ENCODE measurements around the gene TNFRSF12A.

TNFRSF12A gene

DNA sequence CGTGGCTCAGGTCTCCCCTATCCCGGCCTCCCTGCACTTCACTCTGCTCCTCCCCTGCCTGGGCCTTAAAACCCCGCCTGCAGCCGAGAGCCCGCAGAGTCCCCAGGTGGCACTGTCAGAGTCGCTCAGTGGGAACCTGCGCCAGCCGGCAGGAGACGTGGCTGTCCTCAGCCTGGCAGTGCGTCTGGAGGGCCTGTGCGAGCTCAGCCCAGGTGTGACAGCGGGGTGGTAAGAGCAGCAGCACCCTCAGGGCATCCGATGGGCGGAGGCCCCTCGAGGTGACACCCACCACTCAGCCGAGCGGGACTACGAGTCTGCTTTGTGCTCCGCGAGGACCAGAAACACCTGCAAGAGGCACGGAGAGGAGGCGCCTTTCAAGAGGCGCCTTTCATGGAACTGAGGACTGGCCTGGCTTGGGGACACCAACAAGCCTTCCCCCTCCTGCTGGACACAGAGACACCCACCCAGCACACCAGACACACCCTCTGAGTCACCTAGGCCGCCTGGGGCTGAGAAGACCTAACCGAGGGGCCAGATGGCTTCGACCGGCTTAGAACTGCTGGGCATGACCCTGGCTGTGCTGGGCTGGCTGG, 7.2 kb upstream of the TNFRSF12A start, which contains the start of gene CLDN9:
Gene CLDN9 (plus strand): TSS at position 96 of the 593 bp plus-strand sequence. CDS start 440 bp downstream, at position 536.
- no peak for DNase-seq (ENCODE audit: low read depth)

DNA sequence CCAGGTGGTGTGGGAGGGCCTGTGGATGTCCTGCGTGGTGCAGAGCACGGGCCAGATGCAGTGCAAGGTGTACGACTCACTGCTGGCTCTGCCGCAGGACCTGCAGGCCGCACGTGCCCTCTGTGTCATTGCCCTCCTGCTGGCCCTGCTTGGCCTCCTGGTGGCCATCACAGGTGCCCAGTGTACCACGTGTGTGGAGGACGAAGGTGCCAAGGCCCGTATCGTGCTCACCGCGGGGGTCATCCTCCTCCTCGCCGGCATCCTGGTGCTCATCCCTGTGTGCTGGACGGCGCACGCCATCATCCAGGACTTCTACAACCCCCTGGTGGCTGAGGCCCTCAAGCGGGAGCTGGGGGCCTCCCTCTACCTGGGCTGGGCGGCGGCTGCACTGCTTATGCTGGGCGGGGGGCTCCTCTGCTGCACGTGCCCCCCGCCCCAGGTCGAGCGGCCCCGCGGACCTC, 6.6 kb upstream of the TNFRSF12A start:
- no peak for DNase-seq (ENCODE audit: low read depth)

DNA sequence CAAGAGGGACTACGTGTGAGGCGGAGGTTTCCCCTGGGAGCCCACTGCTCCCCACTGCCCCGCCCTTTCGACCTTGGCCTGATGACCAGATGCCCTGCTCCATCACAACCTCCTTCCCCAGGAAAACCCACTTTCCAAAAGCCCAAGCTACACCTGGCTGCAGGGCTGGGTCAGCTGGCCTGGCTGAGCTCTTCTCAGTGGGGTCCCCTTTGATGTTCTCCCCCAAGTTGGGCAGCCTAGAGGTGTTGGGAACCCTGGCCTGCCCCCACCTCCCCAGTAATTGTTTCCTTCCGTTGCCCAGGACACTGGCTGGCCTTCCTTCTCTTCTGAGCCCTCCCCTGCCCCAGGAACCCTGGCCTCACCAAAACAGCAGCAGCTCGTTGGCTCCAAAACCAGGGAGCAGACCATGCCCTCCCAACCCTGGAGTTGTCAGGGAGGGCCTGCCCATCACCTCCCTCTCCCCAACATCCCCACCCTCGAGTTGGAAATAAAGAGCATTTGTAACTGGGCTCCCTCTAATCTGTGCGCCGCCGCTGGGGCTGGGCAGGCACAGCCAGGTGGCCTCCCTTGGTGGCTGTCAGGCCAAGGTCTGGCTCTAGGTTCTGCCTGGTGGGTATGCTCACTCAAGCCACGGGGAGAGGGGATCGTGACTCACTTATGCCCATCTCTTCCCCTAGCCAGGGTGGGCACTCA, 6.0 kb upstream of the TNFRSF12A start:
- no peak for DNase-seq (ENCODE audit: low read depth)

DNA sequence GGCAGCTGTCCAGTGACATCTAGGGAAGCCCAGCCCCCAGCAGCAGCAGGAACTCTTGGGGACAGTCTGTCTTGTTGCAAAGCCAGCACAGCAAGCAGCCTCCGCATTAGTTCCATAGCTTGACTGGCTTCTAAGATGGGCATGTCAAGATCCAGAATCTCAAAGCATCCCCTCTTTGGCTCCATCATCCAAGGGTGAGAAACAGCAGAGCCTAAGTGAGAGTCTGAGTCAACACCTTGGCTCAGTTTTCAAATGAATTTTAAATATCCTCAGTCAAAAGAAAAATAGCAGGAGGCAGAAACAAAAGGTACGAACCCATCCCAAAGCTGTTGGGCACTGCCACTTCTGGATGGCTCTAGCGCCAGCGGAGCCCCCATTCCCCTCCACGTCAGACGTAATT, 5.2 kb upstream of the TNFRSF12A start:
- DNase-seq (ENCODE audit: low read depth) = no peak

DNA sequence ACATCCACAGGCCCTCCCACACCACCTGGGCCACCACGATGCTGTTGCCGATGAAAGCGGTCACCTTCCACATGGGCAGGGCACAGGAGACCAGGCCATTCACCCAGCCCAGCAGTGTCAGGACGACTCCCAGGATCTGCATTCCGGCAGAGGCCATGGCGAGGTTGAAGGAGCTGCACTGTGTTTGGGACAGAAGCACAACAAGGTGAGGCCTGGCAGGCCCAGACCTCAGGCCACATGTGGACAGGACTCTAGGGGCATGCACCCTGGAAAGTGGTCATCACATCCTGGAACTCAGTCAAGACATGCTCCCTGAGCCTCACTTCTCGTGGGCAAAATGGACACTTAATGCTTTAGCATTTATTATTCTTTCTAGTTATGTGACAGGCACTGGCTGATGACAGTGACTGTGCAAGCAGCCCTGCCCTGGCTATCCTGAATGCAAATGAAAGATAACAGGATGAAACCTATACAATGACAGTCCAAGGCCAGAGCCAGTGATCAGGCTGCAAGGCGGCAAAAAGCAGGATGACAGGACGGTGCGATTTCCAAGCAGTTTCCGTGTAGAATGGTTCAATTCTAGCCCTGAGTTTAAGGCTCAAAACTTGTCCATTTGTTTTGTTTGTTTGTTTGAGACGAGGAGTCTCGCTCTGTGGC, 4.2 kb upstream of the TNFRSF12A start:
- DNase-seq (ENCODE audit: low read depth) = no peak

DNA sequence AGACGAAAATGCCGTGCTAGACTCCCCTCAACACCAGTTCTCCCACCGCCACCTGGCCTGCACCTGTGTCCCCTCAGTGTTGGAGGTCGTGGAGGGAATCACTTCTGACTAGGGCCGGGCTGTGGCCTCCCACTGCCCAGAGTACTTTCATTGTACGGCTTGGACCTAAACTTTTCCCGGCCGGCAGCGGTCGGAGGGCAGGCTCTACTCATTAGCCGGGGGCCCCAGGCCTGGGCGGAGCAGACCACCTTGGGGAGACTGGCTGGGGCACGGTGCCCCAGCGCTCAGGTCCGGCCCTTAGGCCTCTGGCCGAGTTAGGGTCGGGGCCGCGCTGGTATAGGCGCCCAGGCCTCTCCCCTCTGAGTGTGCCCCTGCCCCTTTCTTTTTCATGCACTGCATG, 2.8 kb upstream of the TNFRSF12A start:
- DNase-seq (ENCODE audit: low read depth) = no peak

DNA sequence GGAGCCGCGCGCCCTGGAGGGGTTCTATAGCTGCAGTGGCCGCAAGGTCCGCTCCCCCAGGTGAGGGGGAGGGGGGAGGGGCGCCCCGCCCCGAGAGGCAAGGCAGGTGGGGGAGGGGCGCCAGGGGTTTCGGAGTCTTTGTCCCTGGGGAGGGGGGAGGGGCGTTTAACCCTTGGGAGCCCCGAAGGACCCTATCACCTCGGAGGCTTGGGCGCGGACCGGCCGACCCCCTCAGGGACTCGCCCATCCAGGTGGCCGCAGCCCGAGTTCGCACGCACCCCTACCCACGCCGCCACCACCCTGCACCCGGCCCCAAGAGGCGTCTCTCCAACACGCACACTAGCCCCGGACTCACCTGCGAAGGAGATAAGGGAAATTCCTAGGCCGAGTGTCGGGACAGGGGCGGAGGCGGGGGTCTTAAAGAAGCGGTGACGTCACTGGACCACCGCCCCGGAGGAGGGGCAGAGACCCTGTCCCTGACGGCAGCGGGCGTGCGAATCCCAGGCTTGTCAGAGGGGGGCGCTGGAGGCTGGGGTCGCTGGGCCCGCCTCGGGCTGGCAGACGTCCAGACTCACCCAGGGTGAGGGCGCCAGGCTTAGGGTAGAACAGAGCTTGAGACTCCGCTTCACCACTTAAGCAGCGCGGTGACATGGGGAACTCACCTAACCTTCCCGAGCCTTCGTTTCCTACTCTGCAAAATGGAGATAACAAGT, 2.2 kb upstream of the TNFRSF12A start, which contains the start of gene CLDN6:
Gene CLDN6 (minus strand): TSS at position 390 of the 713 bp plus-strand sequence. CDS start 2,162 bp downstream, outside the sequence.
- DNase-seq (ENCODE audit: low read depth) = no peak

DNA sequence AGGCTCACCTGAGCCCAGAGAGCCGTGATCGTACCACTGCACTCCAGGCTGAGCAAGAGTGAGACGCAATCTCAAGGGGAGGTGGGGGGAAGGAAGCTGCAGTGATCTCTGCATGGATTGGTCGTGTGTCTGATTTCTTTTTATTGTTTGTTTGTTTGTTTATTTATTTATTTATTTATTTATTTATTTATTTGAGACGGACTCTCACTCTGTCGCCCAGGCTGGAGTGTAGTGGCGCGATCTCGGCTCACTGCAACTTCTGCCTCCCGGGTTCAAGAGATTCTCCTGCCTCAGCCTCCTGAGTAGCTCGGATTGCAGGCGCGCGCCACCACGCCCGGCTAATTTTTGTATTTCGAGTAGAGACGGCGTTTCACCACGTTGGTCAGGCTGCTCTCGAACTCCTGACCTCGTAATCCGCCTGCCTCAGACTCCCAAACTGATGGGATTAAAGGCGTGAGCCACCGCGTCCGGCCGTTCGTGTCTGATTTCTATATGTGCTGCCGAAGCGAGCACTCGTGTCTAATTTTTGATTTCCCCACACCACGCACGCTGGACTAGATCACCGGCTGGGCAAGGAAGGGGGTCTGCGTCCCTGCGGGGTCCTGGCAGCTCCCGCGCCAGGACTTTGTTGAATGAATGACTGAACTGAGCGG, 448 bp upstream of the TNFRSF12A start:
- DNase-seq (ENCODE audit: low read depth) = no peak

DNA sequence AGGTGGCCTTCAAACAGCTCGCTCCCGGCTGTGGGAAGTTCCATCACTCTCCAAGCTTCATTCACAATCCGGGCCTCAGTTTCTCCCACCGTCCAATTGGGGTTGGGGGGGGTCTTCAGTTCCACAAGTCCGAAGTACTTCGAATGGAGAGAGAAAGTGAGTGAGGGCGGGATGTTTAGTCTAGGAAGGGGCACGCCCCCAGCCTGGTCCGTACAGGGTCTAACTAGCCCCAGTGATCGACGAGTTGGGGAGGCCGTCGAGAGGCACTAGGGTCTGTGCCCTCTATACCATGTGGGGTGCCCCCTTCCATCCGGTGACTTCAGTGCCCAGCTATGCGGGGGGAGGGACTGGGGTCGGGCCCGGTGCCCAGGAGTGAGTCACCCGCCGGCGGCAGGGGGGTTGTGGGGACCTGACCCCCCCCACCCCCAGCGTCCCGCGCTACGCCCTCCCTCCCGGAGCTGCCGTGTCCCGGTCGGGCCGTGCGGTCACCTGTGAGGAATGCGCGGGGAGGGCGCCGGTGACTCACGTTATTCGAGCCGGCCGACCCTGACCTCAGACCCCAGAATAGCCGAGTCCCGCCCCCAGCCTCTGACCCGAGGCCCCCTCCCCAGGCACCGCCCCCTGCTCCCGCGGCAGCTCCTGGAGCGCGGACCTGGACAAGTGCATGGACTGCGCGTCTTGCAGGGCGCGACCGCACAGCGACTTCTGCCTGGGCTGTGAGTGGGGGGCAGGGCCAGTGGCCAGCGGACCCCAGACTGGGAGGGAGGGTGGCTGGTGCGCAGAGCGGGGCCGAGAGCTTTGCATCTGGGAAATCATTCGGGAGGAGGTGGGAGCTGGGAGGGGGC, 658 bp downstream of the TNFRSF12A start:
- no peak for DNase-seq (ENCODE audit: low read depth)

DNA sequence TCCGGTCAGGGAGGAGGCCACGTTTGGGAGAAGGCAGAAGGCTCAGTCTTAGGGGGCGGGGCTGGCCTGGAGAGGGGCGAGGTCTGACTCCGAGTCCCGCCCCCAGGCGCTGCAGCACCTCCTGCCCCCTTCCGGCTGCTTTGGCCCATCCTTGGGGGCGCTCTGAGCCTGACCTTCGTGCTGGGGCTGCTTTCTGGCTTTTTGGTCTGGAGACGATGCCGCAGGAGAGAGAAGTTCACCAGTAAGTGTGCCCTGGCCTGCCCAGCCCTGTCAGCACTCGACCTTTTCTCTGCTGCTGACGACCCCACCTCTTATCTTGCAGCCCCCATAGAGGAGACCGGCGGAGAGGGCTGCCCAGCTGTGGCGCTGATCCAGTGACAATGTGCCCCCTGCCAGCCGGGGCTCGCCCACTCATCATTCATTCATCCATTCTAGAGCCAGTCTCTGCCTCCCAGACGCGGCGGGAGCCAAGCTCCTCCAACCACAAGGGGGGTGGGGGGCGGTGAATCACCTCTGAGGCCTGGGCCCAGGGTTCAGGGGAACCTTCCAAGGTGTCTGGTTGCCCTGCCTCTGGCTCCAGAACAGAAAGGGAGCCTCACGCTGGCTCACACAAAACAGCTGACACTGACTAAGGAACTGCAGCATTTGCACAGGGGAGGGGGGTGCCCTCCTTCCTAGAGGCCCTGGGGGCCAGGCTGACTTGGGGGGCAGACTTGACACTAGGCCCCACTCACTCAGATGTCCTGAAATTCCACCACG, 1.5 kb downstream of the TNFRSF12A start:
- DNase-seq (ENCODE audit: low read depth) = peak; percentile 46

DNA sequence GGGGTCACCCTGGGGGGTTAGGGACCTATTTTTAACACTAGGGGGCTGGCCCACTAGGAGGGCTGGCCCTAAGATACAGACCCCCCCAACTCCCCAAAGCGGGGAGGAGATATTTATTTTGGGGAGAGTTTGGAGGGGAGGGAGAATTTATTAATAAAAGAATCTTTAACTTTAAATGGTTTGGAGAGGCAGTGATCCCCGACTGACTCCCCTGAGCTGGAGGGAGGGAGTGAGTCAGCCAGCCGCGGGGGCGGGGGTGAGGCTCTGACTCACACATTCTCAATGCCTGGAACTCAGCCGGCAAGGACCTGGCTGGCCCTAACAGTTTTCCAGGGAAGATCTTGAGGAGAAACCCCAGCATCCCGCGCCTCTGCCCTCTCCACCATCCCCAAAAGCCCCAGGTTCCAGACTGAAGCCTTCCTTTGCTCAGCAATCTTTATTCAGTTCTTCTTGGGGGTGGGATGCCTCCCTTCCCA, 2.1 kb downstream of the TNFRSF12A start:
- DNase-seq (ENCODE audit: low read depth) = peak; percentile 61

DNA sequence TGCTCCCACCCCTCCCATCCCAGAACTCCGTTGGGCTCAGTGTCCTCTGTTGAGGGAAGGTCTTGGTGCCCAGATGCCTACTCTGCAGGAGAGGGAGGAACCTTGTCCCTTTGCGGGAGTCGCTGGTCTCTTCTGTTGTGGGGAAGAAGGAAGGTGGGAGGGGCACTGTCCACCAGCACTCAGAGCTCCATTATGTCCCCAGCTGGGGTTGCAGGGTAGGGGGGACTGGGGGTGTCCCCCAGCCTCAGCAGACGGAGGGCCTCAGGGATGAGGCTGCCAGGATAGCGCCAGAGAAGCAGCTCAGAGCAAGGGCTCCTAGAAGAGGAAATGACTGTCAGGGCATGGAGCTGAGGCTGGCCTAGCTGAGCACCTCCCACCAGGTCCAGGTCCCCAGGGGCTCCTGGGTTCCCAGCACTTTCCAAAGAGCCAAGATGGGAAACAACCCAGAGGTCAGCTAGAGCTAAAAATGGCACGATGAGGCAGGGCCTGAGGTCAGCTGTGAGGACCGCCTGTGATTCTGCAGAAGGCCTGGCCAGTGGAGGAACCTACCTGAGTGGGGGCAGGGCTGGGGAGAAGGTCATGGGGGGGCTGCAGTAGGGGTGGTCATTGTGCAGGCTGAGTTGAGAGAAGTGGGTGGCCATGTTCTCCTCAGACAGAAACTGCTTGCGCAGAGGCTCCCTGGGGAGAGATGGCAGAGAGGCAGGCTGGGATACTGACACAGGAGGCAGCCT, 2.7 kb downstream of the TNFRSF12A start:
- DNase-seq (ENCODE audit: low read depth) = no peak

DNA sequence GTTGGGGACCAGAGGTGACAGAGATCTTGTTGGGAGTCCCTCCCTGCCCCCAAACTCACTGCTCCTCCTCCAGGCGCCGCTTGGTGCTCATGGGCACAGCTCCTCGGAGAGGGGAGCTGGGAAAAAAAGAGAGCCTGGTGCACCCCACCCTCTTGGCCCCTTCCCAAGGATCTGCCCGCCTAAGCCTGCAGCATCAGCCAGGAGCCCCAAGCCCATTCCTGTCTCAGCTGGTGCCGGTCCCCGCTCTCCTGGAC, 3.2 kb downstream of the TNFRSF12A start:
- no peak for DNase-seq (ENCODE audit: low read depth)

DNA sequence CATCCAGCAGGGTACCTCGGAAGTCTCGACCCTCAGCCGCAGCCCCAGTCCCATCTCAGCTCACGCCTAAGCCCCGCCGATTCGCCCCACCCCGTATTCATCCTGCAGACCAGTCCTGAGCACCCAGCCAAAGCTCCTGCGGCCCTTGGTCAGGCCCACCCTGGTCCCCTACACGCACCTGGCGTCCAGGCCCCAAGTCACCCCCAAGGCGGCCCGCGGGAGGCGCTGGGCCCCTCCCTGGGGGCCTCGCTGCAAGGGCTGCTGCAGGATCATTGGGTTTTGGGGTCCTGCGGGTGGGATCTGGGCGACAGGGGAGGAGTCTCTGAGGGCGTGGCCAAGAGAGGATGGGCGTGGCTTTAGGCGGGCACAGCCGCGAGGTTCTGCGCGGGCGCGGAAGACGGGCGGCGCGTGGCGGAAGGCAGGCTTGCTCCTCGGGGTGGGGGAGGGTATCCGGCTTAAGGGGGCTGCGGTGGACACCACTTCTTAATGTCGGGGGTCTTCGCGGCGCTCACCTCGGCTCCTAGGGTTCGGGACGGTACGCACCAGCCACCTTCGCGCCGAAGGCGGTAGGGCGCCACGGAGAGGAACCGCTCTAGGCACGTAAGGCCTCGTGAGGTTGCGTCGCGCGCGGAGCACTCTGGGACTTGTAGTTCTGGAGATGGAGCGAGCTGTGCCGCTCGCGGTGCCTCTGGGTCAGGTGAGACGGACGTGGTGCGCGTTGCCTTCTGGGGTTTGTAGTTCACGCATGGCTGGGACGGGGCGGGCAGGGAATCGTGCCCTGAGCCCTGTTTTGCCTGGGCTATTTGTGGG, 3.7 kb downstream of the TNFRSF12A start, which contains the start of the genes HCFC1R1 and THOC6:
Gene HCFC1R1 (minus strand): TSS at position 274 of the 810 bp plus-strand sequence. CDS start 1 bp downstream, at position 273.
Gene THOC6 (plus strand): TSS at position 367 of the 810 bp plus-strand sequence. CDS start 292 bp downstream, at position 659.
- DNase-seq (ENCODE audit: low read depth) = peak; percentile 83

DNA sequence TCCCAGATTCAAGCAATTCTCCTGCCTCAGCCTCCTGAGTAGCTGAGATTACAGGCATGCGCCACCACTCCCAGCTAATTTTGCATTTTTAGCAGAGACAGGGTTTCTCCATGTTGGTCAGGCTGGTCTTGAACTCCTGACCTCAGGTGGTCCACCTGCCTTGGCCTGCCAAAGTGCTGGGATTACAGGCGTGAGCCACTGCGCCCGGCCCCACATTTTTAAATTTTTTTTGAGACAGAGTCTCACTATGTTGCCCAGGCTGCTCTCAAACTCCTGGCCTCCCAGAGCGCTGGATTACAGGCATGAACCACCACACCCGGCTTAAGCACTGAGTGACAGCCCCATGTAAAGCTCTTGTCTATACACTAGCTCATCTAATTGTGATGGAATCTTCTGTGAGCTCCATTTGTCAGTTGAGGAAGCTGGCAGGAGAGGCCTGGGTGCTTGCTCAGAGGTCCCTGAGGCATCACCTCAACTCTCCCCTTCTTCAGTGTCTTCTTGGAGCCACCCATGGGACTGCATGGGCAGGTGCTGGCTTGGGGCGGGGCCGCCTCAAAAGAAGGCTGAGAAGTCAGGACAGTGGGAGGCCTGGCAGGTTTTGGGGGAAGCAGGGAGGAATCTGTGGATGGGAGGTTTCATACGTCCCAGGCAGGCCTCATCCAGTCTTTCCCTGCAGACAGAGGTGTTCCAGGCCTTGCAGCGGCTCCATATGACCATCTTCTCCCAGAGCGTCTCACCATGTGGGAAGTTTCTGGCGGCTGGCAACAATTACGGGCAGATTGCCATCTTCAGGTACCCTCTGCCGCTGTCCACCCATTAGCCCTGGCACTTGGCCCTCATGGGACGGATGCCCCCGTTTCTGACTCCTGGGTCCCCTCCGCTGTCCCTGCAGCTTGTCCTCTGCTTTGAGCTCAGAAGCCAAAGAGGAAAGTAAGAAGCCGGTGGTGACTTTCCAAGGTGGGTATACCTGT, 5.1 kb downstream of the TNFRSF12A start:
- DNase-seq (ENCODE audit: low read depth) = no peak

DNA sequence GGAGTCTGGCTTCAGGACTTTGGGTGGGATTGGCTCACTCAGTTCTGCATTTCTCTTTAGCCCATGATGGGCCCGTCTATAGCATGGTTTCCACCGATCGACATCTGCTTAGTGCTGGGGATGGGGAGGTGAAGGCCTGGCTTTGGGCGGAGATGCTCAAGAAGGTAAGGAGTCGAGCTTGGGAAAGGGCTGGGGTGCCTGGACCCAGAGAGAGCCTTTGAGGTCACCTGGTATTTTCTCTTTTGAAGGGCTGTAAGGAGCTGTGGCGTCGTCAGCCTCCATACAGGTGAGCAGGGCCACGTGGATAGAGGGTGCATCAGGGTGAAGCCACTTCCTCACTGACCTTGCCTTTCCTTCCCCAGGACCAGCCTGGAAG, 5.8 kb downstream of the TNFRSF12A start:
- DNase-seq (ENCODE audit: low read depth) = no peak

All from stimulated activated CD8-positive, alpha-beta memory T cell treated with anti-CD3 and anti-CD28 coated beads, Interleukin-15, amount 100 ng/mL, for 24 hours (primary cell).